Psoas muscle (tissue), 8 donors: ENCODE results near the gene PRSS57. TPM values are rescaled to one million over a fixed set of nuclear protein-coding genes. Genes with fewer than 3 reads are reported as not detected.
"Not testable (repeated sequence)": the region's sequence is repeated elsewhere in the genome, so short reads cannot be mapped to it uniquely, and the experiment has no call there.

Source experiments
- ATAC-seq, 4 donors: fragments of 200-7000 bp; cut with Tn5 transposase; one replicate each; pipeline ENCODE4 v1.9.1; 2020; ENCODE audit warnings: moderate library complexity in 3 of 4, mild to moderate bottlenecking in 2 of 4
- DNase-seq, 2 donors: peaks; one replicate each; pipeline ENCODE4 v3.0.0-alpha.2; 2020
- H3K27ac ChIP-seq: fragments of 200-600 bp; one replicate; pipeline ENCODE4 v1.8.0; 2022
- H3K27me3 ChIP-seq, 3 donors: fragments of 200-600 bp in 1 of 3; one replicate each; pipeline versions ENCODE4 v1.6.1 to v1.8.0; 2013 to 2022; ENCODE audit warnings: low read length in 2 of 3, mild to moderate bottlenecking in 2 of 3, moderate library complexity in 1 of 3; ENCODE audit not compliant: insufficient read depth in 3 of 3
- H3K36me3 ChIP-seq, 2 donors: fragments of 200-600 bp in 1 of 2; one replicate each; pipeline versions ENCODE4 v1.6.1 to v1.8.0; 2013 to 2022; ENCODE audit warnings: low read depth in 1 of 2, mild to moderate bottlenecking in 1 of 2, moderate library complexity in 1 of 2; ENCODE audit not compliant: insufficient read depth in 1 of 2
- H3K4me1 ChIP-seq: fragments of 200-600 bp; one replicate; pipeline ENCODE4 v1.8.0; 2022
- H3K4me3 ChIP-seq: fragments of 200-600 bp; one replicate; pipeline ENCODE4 v1.8.0; 2022; ENCODE audit warnings: mild to moderate bottlenecking
- H3K9me3 ChIP-seq: fragments of 200-600 bp; one replicate; pipeline ENCODE4 v1.8.0; 2022
- WGBS, 3 donors: extraction: QIAGEN DNeasy Blood & Tissue Kit; methylation state at CpG; one replicate each; pipeline versions ENCODE4 v1.1.6 to v1.1.7; 2013; 5-methylcytosine and 5-hydroxymethylcytosine counted together
- intact Hi-C, 2 donors: fragments of 100-400 bp; cut with DNase I; formaldehyde crosslinking; loops; one replicate each; pipeline versions ENCODE4 v1.11.0 to v1.14.2; 2022
- polyA plus RNA-seq, 3 donors: library from polyadenylated mRNA; stranded (reverse); fragments of 200-250 nt; gene quantifications; one replicate each; pipeline ENCODE4 v1.2.3, GENCODE V29; 2013
- total RNA-seq, 4 donors: library from RNA; stranded (reverse); fragmentation: NEBNext Ultra II Directional in 2 of 4; extraction: Animal tissue kit (Norgen Biotek cat#: 25700) in 2 of 4; gene quantifications; one replicate each; pipeline versions ENCODE4 v1.2.1 to v1.2.4, GENCODE V29; 2021 to 2023
- TF ChIP-seq, protein P1 (sequence below): fragments of 200-600 bp; IDR thresholded peaks from one replicate; pipeline ENCODE4 v1.8.0; 2022; ENCODE audit warnings: antibody characterized with exemption
- donor health status: healthy with polysubstance abuse.
- donor health status: DM: no; HTN: no; CAD: no; lungs with moderate emphysema.
- donor health status: Bipolar disorder and iron deficiency.
- donor health status: healthy.
- donor health status: DM: yes; HTN: yes; CAD: no.
- donor health status: DM: no; HTN: no; CAD: no.
- donor health status: DM: no; HTN: no; CAD: no.
- donor health status: DM: yes; HTN: yes; CAD: no.

Gene PRSS57
- total and polyA plus RNA-seq, 7 donors, result 0.05 to 0.25 TPM; not detected in 5

DNA sequence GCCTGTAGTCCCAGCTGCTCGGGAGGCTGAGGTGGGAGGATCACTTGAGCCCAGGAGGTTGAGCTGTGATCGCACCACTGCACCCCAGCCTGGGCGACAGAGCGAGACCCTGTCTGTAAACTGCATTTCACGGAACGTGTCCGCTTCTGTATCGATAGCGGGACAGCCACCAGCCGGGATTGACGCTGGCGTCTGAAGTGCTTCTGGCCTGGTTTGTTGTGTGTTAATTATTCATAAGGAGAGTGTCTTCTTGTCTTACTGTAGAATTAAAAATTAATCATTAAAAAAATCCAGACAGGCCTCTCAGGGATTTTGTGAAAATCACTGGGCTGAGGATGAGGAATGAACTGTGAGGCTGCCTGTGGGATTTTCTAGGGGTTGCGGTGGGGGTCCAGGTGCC, 39.5 kb upstream of the PRSS57 start:
- no peak overlapping the region for H3K27ac ChIP-seq
- TF ChIP-seq, protein P1, sequence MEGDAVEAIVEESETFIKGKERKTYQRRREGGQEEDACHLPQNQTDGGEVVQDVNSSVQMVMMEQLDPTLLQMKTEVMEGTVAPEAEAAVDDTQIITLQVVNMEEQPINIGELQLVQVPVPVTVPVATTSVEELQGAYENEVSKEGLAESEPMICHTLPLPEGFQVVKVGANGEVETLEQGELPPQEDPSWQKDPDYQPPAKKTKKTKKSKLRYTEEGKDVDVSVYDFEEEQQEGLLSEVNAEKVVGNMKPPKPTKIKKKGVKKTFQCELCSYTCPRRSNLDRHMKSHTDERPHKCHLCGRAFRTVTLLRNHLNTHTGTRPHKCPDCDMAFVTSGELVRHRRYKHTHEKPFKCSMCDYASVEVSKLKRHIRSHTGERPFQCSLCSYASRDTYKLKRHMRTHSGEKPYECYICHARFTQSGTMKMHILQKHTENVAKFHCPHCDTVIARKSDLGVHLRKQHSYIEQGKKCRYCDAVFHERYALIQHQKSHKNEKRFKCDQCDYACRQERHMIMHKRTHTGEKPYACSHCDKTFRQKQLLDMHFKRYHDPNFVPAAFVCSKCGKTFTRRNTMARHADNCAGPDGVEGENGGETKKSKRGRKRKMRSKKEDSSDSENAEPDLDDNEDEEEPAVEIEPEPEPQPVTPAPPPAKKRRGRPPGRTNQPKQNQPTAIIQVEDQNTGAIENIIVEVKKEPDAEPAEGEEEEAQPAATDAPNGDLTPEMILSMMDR, result no peak
- WGBS, 3 donors, result 86 to 93% (median 88%) methylated on average over 13 of the region's 13 CpGs
- DNase-seq (no peak), ATAC-seq (no peak)
- H3K4me3 ChIP-seq, result no peak overlapping the region
- intact Hi-C loops, result loop anchor here (1.0 to 10.0 kb wide), 3 partner anchors 69 to 150 kb away; partner anchors contain the start of gene HCN2 (in 1 of the 2)
- H3K36me3 ChIP-seq, result no peaks in the 10 kb centered on the region
- no peaks in the 10 kb centered on the region for H3K4me1 ChIP-seq
- peaks cover 0 to 2% (median 1%) of the 10 kb centered on the region in 3 donors for H3K27me3 ChIP-seq
- H3K9me3 ChIP-seq, result no peaks in the 10 kb centered on the region

DNA sequence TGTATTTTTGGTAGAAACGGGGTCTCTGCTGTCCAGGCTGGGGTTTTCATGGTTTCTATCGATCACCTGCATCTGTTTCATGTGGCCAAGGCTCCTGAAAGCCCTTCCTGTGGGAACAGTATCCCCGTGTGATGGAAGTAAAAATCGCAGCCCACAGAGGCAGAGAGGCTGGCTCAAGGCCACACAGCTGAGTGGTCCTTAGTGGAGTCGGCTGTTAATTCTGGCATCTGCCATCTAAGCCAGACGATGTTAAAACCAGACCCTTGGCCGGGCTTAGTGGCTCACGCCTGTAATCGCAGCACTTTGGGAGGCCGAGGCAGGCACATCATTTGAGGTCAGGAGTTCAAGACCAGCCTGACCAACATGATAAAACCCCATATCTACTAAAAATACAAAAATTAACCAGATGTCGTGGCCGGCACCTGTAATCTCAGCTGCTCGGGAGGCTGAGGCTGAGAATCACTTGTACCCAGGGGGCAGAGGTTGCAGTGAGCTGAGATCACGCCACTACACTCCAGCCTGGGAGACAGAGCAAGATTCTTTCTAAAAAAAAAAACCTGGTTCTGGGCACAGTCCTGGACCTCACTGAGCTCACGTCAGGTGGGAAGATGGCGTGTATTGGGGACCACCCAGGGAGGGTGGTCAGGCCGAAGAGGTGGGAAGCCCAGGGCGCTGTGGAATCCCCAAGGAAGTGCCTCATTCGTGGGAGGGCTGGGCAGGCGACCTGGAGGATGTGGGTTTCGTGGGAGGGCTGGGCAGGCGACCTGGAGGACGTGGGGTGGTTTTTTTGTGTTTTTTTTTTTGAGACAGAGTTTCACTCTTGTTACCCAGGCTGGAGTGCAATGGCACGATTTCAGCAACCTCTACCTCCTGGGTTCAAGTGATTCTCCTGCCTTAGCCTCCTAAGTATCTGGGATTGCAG, 37.2 kb upstream of the PRSS57 start:
- intact Hi-C loops, result loop anchor here in 1 of 2 donors (10.0 kb wide), 1 partner anchor 148 kb away; the partner anchor contains the start of gene HCN2
- Histone ChIP-seq H3K9me3 (no peaks in the 10 kb centered on the region), H3K27ac (no peak overlapping the region), H3K4me3 (no peak overlapping the region), H3K36me3 (no peaks in the 10 kb centered on the region), H3K4me1 (no peaks in the 10 kb centered on the region), H3K27me3 (no peaks in the 10 kb centered on the region)
- 66 to 72% (median 67%) methylated on average over 23 to 24 of the region's 24 CpGs for WGBS, 3 donors
- TF ChIP-seq, protein P1, result no peak
- DNase-seq, result no peak
- no peak for ATAC-seq

DNA sequence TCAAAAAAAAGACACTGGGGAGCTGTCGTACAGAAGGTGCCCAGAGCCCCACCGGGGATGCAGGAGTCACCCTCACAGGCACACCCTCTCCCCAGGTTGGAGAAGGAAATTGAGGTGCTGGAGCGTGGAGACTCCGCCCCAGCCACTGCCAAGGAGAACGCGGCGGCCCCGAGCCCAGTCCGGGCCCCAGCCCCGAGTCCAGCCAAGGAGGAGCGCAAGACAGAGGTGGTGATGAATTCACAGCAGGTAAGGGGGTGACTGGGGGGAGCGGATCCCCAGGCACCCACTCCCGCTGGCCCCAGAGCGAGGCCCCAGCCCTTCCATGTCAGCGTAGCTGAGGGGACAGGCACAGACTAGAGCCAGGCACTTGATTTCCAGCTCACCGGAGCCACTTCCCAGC, 35.7 kb upstream of the PRSS57 start:
- TF ChIP-seq, protein P1, result no peak
- Histone ChIP-seq H3K4me1 (no peaks in the 10 kb centered on the region), H3K36me3 (no peaks in the 10 kb centered on the region), H3K27me3 (no peaks in the 10 kb centered on the region), H3K9me3 (no peaks in the 10 kb centered on the region), H3K27ac (no peak overlapping the region), H3K4me3 (no peak overlapping the region)
- WGBS, 3 donors, result 90 to 95% (median 92%) methylated on average over 16 of the region's 16 CpGs
- ATAC-seq, result no peak
- intact Hi-C loops, result loop anchor here in 1 of 2 donors (10.0 kb wide), 1 partner anchor 146 kb away; the partner anchor contains the start of gene HCN2
- no peak for DNase-seq

DNA sequence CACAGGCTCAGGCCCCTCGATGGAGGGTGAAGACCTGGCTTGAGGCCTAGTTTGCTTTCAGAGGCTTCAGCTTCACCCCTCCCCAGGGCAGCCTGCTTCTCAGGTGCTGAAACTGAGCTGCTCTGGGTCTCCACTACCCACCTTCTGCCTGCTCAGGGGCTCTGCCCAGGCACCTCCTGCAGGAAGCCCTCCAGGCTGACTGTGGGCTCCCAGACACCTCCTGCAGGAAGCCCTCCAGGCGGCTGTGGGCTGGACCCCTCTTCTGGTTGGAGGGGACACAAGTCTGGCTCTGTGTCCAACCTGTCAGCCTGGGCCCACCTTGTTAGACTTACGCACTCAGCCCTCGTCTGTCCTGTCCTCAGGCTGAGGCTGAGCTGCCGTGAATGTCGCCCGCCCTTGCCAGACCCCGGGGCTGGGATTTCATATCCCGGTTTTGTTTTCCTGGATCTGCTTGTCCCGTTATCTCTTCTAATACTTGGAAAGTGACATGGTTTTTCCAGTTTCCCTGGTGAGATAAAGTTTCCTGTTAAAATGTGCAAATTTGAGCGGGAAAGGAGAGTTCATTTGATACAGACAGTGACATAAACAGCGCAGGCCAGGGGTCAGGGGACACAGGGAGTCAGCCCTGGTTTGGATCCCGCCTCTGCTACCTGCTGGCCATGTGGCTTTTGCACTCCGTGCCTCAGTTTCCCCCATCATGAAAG, 34.9 kb upstream of the PRSS57 start:
- TF ChIP-seq, protein P1, result no peak
- DNase-seq, result no peak

DNA sequence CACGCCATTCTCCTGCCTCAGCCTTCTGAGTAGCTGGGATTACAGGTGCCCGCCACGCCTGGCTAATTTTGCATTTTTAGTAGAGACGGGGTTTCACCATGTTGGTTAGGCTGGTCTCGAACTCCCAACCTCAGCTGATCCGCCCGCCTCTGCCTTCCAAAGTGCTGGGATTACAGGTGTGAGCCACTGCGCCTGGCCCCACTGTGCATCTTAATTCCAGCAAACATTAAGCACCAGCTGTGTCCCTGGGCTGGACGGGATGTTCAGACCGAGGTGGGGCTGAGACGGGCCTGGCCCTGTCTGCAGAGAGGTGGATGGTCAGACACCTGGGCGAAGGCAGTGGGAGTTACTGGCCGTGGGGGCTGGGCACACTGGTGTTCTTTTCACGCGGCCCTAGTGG, 34.3 kb upstream of the PRSS57 start:
- H3K36me3 ChIP-seq, H3K4me1 ChIP-seq, H3K27ac ChIP-seq, ATAC-seq, H3K9me3 ChIP-seq, H3K27me3 ChIP-seq, intact Hi-C loops, DNase-seq, H3K4me3 ChIP-seq: not testable (repeated sequence)
- 85 to 94% (median 87%) methylated on average over 15 of the region's 15 CpGs for WGBS, 3 donors

More for the DNA sequence above, 34.9 kb upstream of the PRSS57 start:
- Histone ChIP-seq H3K27ac (no peak overlapping the region), H3K36me3 (no peaks in the 10 kb centered on the region), H3K4me3 (no peak overlapping the region), H3K9me3 (no peaks in the 10 kb centered on the region), H3K27me3 (peaks cover 0 to 3% (median 0%) of the 10 kb centered on the region in 3 donors), H3K4me1 (no peaks in the 10 kb centered on the region)
- intact Hi-C loops, result loop anchor here in 1 of 2 donors (10.0 kb wide), 1 partner anchor 145 kb away; the partner anchor contains the start of gene HCN2
- WGBS, 3 donors, result 62 to 78% (median 77%) methylated on average over 14 of the region's 14 CpGs
- ATAC-seq, result no peak
